Fibroblast of the aortic adventitia (primary cell): Measurements from ENCODE around the gene PCSK2. TPM values are rescaled to one million over a fixed set of nuclear protein-coding genes. Genes with fewer than 3 reads are reported as not detected.

Experiments used
- DNase-seq: peaks from one replicate; pipeline ENCODE4 v3.0.0-alpha.2; 2010; ENCODE audit warnings: low read depth
- H3K4me3 ChIP-seq: 2 replicates; pipeline ENCODE4 v1.5.1; 2011; ENCODE audit warnings: low read depth, mild to moderate bottlenecking, control low read depth, low read length, moderate library complexity
- total RNA-seq: library from RNA; depleted of rRNA; stranded (reverse); fragments of >200 nt; gene quantifications from 2 replicates; pipeline ENCODE4 v1.2.3, GENCODE V29; 2012; ENCODE audit warnings: low replicate concordance
- TF ChIP-seq, protein P1 (sequence below): IDR thresholded peaks from 2 replicates; pipeline ENCODE4 v1.5.1; 2011; ENCODE audit warnings: mild to moderate bottlenecking, low read length, control low read depth, inconsistent platforms; ENCODE audit not compliant: insufficient read depth

The PCSK2 gene
- total RNA-seq, 1 donor, result not detected

DNA sequence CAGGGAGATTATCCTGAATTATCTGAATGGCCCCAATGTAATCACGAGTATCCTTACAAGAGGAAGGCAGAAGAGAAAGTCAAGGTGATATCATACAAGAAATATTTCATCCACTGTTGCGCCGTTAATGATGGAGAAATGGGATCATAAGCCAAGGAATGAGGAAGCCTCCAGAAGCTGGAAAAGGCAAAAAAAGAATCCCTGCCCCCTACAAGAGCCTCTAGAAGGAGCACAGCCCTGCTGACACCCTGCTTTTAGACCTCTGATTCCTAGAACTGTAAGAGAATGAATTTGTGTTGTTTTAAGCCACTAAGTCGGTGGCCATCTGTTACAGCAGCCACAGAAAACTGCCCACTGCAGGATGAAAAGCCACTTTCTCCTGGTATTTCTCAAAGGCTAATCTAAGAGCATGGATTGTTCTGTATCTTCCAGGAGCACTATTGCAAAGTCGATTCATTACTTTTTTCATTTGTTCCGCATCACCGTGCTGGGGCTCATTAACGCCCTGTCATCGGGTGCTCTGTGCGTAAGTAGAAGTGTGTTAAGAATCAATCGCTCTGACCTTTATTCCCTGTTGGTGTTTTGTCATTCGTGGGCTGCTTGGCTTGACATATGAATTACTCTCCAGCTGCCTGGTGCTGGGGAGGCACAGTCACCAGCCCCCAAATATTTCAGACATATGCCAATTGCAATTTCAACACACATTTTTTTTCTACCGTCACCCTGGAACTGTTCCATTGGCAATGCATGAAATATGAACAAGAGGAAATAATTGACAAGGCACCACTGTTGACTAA, 117.0 kb downstream of the PCSK2 start:
- DNase-seq, result no peak
- TF ChIP-seq, protein P1, sequence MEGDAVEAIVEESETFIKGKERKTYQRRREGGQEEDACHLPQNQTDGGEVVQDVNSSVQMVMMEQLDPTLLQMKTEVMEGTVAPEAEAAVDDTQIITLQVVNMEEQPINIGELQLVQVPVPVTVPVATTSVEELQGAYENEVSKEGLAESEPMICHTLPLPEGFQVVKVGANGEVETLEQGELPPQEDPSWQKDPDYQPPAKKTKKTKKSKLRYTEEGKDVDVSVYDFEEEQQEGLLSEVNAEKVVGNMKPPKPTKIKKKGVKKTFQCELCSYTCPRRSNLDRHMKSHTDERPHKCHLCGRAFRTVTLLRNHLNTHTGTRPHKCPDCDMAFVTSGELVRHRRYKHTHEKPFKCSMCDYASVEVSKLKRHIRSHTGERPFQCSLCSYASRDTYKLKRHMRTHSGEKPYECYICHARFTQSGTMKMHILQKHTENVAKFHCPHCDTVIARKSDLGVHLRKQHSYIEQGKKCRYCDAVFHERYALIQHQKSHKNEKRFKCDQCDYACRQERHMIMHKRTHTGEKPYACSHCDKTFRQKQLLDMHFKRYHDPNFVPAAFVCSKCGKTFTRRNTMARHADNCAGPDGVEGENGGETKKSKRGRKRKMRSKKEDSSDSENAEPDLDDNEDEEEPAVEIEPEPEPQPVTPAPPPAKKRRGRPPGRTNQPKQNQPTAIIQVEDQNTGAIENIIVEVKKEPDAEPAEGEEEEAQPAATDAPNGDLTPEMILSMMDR, result no peak
- H3K4me3 ChIP-seq, result no peak overlapping the region

DNA sequence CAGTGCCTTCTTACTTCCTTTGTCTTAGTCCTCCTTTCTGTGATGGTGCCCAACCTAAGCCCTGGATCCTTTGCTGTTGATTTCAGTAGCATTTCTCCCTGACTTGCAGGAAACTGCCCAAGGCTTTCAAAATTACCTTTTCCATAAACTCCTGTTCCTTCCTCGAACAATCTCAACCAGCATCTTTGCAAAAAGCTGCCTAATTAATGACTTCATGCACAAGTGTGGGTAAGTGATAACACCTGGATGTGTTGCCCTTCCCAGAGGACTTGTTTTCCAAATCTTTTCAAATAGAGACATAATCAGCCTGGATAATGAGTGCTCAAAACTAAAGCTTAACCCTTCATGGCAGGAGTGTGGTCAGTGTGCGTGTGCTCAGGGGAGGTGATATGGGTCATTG, 118.0 kb downstream of the PCSK2 start:
- no peak overlapping the region for H3K4me3 ChIP-seq
- DNase-seq, result no peak
- TF ChIP-seq, protein P1, result no peak

DNA sequence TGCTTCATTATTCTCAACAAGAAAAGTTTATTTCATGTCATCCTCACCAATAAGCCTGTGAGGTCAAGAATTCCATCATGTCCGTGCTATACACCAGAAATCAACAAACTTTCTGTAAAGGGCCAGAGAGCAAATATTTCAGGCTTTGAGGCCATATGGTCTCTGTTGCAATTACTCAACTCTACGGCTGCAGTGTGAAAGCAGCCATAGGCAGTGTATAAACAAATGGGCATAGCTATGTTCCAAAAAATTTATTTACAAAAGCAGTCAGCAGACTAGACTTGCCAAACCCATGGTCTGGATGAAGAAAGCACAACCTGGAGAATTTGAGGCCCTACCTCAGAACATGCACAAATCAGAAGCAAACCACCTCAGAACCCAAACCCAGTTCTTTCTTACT, 118.5 kb downstream of the PCSK2 start:
- H3K4me3 ChIP-seq, result no peak overlapping the region
- DNase-seq, result no peak
- TF ChIP-seq, protein P1, result no peak

DNA sequence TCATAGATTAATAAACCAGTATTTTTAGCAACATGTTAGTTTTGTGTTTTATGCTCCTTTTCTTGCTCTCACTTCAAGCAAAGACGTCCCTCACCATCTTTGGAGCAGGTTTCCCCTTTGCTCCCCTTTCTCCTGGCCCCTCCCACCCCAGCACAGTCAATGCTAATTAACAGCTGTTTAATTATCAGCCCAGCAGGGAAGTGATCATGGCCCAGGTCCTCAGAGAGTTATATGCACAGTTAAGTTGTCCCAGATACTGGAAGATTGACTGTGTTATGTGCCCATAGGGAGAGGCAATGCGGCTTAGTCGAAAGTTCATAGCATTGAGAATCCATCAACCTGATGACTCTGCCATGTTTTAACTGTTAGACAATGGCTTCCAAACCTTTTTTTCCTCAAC, 123.5 kb downstream of the PCSK2 start:
- no peak for DNase-seq
- TF ChIP-seq, protein P1, result no peak
- H3K4me3 ChIP-seq, result no peak overlapping the region

DNA sequence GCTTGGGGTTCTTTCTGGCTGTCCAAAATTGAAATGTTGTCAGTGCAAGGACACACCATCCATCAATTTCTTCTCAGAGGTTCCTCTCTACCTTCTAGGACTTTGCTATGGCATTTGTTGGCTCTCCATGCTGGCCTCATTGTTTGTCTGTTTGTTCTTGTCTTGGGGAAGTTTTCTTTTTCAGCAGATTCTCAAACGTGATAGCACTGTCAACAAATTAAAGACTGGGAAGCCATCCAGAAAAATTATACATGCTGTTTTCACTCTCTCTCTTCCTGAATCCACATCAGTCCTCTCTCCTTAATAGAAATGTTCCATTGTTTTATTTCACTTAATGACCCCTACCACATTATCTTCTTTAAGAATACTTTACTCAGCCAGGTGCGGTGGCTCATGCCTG, 130.4 kb downstream of the PCSK2 start:
- no peak for DNase-seq
- no peak overlapping the region for H3K4me3 ChIP-seq
- TF ChIP-seq, protein P1, result no peak

DNA sequence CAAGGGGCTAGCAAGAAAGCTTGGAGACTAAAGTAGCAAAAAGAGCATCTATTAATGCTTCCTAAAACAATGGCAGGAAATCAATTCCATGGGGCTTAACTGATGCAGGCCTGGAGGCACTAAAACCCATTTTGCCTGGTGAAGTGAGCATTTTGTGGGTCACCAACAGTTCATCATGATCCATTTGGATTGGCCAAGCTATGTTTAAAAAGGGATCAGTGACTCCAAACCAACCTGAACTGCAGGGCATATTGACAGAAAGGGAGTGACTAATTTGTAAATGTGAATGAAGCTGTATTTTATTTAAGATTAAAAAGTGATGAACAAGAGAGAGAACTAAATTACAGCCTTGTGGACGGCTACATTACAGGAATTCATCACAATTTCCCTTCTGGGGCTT, 132.0 kb downstream of the PCSK2 start:
- DNase-seq, result no peak
- H3K4me3 ChIP-seq, result no peak overlapping the region
- TF ChIP-seq, protein P1, result no peak

DNA sequence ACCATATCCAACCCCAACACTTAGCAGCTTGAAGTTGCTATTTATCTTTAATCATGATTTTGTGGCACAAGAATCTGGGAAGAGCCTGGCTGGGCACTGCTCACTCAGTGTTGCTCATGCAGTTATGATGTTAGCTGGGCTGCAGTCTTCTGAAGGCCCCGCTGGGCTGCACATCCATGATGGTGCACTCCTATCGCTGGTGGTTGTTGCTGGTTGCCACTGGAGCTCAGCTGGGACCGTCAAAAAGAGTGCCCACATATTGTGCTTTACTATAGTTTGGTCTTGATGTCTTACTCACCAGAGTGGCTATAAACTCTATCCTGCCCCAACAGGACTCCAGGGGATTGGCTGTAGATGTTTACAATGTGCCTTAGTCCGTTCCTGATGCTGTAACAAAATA, 137.8 kb downstream of the PCSK2 start:
- TF ChIP-seq, protein P1, result no peak
- no peak overlapping the region for H3K4me3 ChIP-seq
- no peak for DNase-seq
